GM12865 (cell line): Measurements from ENCODE around the gene PSAT1.

Experiments
- DNase-seq: peaks from one replicate; pipeline ENCODE4 v3.0.0; 2010; ENCODE audit warnings: low read depth
- H3K4me3 ChIP-seq: 2 replicates; pipeline ENCODE4 v1.5.1; 2011; ENCODE audit warnings: mild to moderate bottlenecking, low read depth, low read length, control low read depth
- TF ChIP-seq, protein P1 (sequence below): IDR thresholded peaks from 2 replicates; pipeline ENCODE4 v1.5.1; 2011; ENCODE audit warnings: low read length, control low read depth, low read depth, inconsistent platforms; ENCODE audit not compliant: insufficient read depth; ENCODE audit errors: missing control alignments

Gene PSAT1

DNA sequence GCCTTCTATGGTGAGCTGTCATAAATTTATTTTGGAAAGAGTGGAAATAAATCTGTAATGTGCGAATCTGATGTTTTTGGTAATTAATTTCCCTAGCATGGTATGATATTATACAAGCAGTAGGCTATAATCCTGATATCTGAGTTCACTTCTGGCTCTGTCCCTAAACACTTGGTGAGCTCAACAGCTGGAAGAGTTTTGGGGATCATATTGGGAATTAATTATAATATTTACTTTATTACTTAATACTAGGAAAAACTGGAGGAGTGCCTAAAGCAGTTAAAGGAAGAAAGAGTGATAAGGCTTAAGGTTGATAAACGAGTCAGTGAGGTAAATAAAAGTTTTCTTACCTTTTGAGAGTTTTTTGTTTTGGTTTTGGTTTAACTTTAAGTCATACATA is 34.3 kb upstream of the PSAT1 start:
- DNase-seq, result no peak
- TF ChIP-seq, protein P1, sequence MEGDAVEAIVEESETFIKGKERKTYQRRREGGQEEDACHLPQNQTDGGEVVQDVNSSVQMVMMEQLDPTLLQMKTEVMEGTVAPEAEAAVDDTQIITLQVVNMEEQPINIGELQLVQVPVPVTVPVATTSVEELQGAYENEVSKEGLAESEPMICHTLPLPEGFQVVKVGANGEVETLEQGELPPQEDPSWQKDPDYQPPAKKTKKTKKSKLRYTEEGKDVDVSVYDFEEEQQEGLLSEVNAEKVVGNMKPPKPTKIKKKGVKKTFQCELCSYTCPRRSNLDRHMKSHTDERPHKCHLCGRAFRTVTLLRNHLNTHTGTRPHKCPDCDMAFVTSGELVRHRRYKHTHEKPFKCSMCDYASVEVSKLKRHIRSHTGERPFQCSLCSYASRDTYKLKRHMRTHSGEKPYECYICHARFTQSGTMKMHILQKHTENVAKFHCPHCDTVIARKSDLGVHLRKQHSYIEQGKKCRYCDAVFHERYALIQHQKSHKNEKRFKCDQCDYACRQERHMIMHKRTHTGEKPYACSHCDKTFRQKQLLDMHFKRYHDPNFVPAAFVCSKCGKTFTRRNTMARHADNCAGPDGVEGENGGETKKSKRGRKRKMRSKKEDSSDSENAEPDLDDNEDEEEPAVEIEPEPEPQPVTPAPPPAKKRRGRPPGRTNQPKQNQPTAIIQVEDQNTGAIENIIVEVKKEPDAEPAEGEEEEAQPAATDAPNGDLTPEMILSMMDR, result no peak
- H3K4me3 ChIP-seq, result no peak overlapping the region

DNA sequence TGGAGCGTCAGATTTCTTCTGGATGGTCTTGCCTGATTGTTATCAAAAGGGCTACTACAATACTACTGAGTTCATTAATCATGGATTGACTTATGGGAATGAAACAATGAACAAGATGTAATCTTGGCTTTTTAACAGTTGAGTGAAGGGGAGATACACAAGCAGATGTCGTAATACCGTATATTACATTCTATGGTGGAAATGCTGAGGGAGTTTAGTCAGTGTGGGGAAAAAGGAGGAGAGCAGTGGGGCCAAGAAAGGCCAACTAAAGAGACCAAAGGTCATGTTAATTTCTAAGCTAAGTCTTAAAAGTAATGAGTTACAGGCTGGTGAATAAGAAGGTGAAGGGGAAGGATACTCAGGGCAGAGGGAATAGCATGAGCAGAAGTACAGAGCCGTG is 29.0 kb upstream of the PSAT1 start:
- TF ChIP-seq, protein P1, result no peak

GRCh38 chr9:78269784-78270183 is 27.1 kb upstream of the PSAT1 start:
- TF ChIP-seq, protein P1, result no peak
- no peak for DNase-seq
- H3K4me3 ChIP-seq, result no peak overlapping the region

More for the DNA sequence above, 29.0 kb upstream of the PSAT1 start:
- no peak overlapping the region for H3K4me3 ChIP-seq
- no peak for DNase-seq

- TF ChIP-seq, protein P1, result no peak
- DNase-seq, result no peak
- no peak overlapping the region for H3K4me3 ChIP-seq
Measured at GRCh38 chr9:78272307-78272706, 24.6 kb upstream of the PSAT1 start.

DNA sequence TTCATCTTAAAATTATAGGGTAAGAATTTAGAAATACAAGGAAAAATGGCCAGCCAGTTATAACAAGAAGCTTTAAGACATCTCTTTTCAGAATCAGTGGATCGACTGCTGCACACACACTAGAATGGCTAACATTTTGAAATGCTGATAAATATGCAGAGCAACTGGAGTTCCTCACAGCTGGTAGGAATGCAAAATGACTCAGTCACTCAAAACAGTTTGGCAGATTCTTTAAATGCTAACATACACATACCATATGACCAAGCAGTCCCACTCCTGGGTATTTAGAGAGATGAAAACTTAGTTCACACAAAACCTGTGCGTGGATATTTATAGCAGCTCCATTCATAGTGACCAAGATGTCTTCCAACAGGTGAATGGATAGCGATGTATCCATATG is 23.2 kb upstream of the PSAT1 start:
- DNase-seq, result no peak
- TF ChIP-seq, protein P1, result no peak
- no peak overlapping the region for H3K4me3 ChIP-seq

- TF ChIP-seq, protein P1, result no peak
- H3K4me3 ChIP-seq, result no peak overlapping the region
- no peak for DNase-seq
Measured at GRCh38 chr9:78278177-78278777, 18.6 kb upstream of the PSAT1 start.

DNA sequence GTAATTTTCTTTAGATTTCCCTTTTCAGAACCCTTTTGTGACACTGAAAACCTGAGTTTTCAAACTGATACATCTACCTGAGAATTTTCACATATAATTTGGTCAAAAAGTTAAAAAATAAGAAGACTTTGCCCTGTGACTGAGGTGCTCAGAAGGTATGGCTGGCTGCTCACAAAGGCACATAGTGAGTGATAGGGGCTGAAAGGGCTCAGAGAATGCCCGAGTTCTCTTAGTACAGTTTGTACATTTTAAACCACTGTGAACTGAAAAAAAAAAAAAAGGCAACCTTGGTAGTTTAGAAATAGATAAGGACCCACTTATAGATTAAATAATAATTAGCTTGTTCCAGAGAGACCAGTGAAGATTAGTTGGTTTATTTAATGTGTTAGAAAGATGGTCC is 18.1 kb upstream of the PSAT1 start:
- TF ChIP-seq, protein P1, result no peak
- no peak overlapping the region for H3K4me3 ChIP-seq

More for the DNA sequence above, 18.1 kb upstream of the PSAT1 start:
- no peak for DNase-seq
